Heart right ventricle (tissue), 16 donors: Measurements from ENCODE around the gene OR13A1. TPM values are rescaled to one million over a fixed set of nuclear protein-coding genes. Genes with fewer than 3 reads are reported as not detected.
"Not testable (repeated sequence)": the region's sequence is repeated elsewhere in the genome, so short reads cannot be mapped to it uniquely, and the experiment has no call there.

Experiments used
- ATAC-seq, 8 donors: fragments of 200-7000 bp; cut with Tn5 transposase; one replicate each; pipeline ENCODE4 v1.9.1; 2020; ENCODE audit warnings: mild to moderate bottlenecking in 8 of 8, moderate library complexity in 8 of 8, moderate number of reproducible peaks in 1 of 8
- DNase-seq, 2 donors: peaks; one replicate each; pipeline ENCODE4 v3.0.0-alpha.2; 2020
- H3K27ac ChIP-seq, 10 donors: fragments of 200-600 bp; sonication (generic) in 2 of 10; one replicate each; pipeline versions ENCODE4 v1.5.0 to v1.8.0; 2020 to 2022; ENCODE audit warnings: mild to moderate bottlenecking in 3 of 10
- H3K27me3 ChIP-seq, 7 donors: fragments of 200-600 bp; one replicate each; pipeline ENCODE4 v1.8.0; 2021 to 2022; ENCODE audit warnings: mild to moderate bottlenecking in 2 of 7
- H3K36me3 ChIP-seq, 9 donors: fragments of 200-600 bp; sonication (generic) in 1 of 9; one replicate each; pipeline versions ENCODE4 v1.5.0 to v1.8.0; 2020 to 2022; ENCODE audit warnings: mild to moderate bottlenecking in 2 of 9
- H3K4me1 ChIP-seq, 9 donors: fragments of 200-600 bp; sonication (generic) in 1 of 9; one replicate each; pipeline versions ENCODE4 v1.5.0 to v1.8.0; 2020 to 2022; ENCODE audit warnings: mild to moderate bottlenecking in 4 of 9
- H3K4me3 ChIP-seq, 10 donors: fragments of 200-600 bp; sonication (generic) in 2 of 10; one replicate each; pipeline versions ENCODE4 v1.5.0 to v1.8.0; 2020 to 2022; ENCODE audit warnings: mild to moderate bottlenecking in 7 of 10, moderate library complexity in 2 of 10
- H3K9me3 ChIP-seq, 11 donors: fragments of 200-600 bp in 10 of 11; sonication (generic) in 2 of 11; one replicate each; pipeline versions ENCODE4 v1.5.0 to v1.8.0; 2013 to 2022; ENCODE audit warnings: mild to moderate bottlenecking in 2 of 11, control low read depth in 1 of 11, moderate library complexity in 1 of 11
- CTCF ChIP-seq, 9 donors: fragments of 200-600 bp; sonication (generic) in 2 of 9; IDR thresholded peaks; one replicate each; pipeline versions ENCODE4 v1.5.0 to v1.8.0; 2021 to 2022; ENCODE audit warnings: antibody characterized with exemption in 9 of 9, mild to moderate bottlenecking in 5 of 9, moderate library complexity in 1 of 9
- WGBS, 2 donors: extraction: QIAGEN DNeasy Blood & Tissue Kit; methylation state at CpG; one replicate each; pipeline ENCODE4 v1.1.7; 2013; ENCODE audit warnings: inconsistent platforms in 1 of 2; 5-methylcytosine and 5-hydroxymethylcytosine counted together
- intact Hi-C, 10 donors: fragments of 100-400 bp; cut with DNase I; formaldehyde crosslinking; loops; one replicate each; pipeline versions ENCODE4 v1.11.1 to v1.14.2; 2022
- long read RNA-seq, 3 donors: library from polyadenylated mRNA; unstranded; transcript quantifications; one replicate each; pipeline ENCODE4 v2.0.0, GENCODE V29; 2020 to 2021
- polyA plus RNA-seq, 2 donors: library from polyadenylated mRNA; stranded (reverse); fragments of 200-250 nt; gene quantifications; one replicate each; pipeline ENCODE4 v1.2.3, GENCODE V29; 2013
- total RNA-seq, 10 donors: library from RNA; stranded (reverse); fragmentation: NEBNext Ultra II Directional in 3 of 10; extraction: Animal tissue kit (Norgen Biotek cat#: 25700) in 3 of 10; gene quantifications; one replicate each; pipeline versions ENCODE4 v1.2.1 to v1.2.4, GENCODE V29; 2021 to 2023
- donor health status: Arrhythmogenic right ventricular cardiomyopathy.
- donor health status: ischemic (EF 13 %, LVEDD 7.1; RV severe dilation, severe dysfunction).
- donor health status: healthy with polysubstance abuse.
- donor health status: DM: no; HTN: yes; CAD: no.
- donor health status: DM: no; HTN: no; CAD: no.
- donor health status: ischemic (EF 25% LVEDD 6.9; RV normal size, moderate dysfunction).
- donor health status: ischemic (EF 25% LVEDD 5.7; RV mildly dilated, moderate dysfunction).
- donor health status: healthy.
- donor health status: DM: yes; HTN: yes; CAD: no.
- donor health status: Ischemic cardiomyopathy.
- donor health status: ischemic (EF 35%, LVEDD 5.7; RV mildly dilated, moderate dysfunction).
- donor health status: nonischemic (EF 11% LVEDD 7.7; RV severe dilation, severe dysfunction).
- donor health status: DM: yes; HTN: yes; CAD: no.
- donor health status: PGD.
- donor health status: ischemic (EF 29% LVEDD 5.4; RV normal size, mild dysfunction).
- donor health status: nonischemic (EF 23%, LVEDD 6.1; RV moderate dilation, normal function).

OR13A1 gene
- under 1 TPM in 1 of 10 donors, not detected in 9; 0.12 TPM for total RNA-seq
- under 1 TPM in 1 of 2 donors, not detected in 1; 0.04 TPM for polyA plus RNA-seq
- long read RNA-seq, donor 1, result 0 reads
- long read RNA-seq, donor 2, result 0 reads
- long read RNA-seq, donor 3, result 0 reads

GRCh38 chr10:45315508-45315907, at the start of gene OR13A1:
Gene OR13A1 (minus strand): TSS chr10:45315608. CDS start chr10:45304422, 11,186 bp downstream.
- Histone ChIP-seq H3K4me1 (no peaks in the 10 kb centered on the region), H3K27ac (no peak within 1 kb of the TSS), H3K9me3 (peaks cover 0 to 70% (median 13%) of the 10 kb centered on the region in 11 donors), H3K36me3 (no peaks in the 10 kb centered on the region), H3K4me3 (no peak within 1 kb of the TSS), H3K27me3 (no peaks in the 10 kb centered on the region)
- WGBS, 2 donors, result 82 to 85% methylated on average over 2 of the region's 2 CpGs
- TF ChIP-seq CTCF (IDR thresholded peaks at IDR 0.05), result no peak
- intact Hi-C loops, result no loop called here
- DNase-seq (no peak), ATAC-seq (no peak)

- WGBS, 2 donors, result 49 to 61% methylated on average over 18 of the region's 18 CpGs
- H3K36me3 ChIP-seq, intact Hi-C loops, DNase-seq, H3K4me1 ChIP-seq, H3K27ac ChIP-seq, H3K9me3 ChIP-seq, H3K4me3 ChIP-seq, ATAC-seq: not testable (repeated sequence)
- peaks cover 0 to 26% (median 5%) of the 10 kb centered on the region in 7 donors for H3K27me3 ChIP-seq
Observed at GRCh38 chr10:45361983-45362799, 46.8 kb upstream of the OR13A1 start.

- DNase-seq, H3K4me1 ChIP-seq, H3K36me3 ChIP-seq, intact Hi-C loops, H3K4me3 ChIP-seq, H3K9me3 ChIP-seq, ATAC-seq, H3K27ac ChIP-seq: not testable (repeated sequence)
- WGBS, 2 donors, result 65 to 71% methylated on average over 7 of the region's 7 CpGs
- H3K27me3 ChIP-seq, result peaks cover 0 to 26% (median 5%) of the 10 kb centered on the region in 7 donors
Observed at GRCh38 chr10:45358961-45359360, 43.6 kb upstream of the OR13A1 start.

DNA sequence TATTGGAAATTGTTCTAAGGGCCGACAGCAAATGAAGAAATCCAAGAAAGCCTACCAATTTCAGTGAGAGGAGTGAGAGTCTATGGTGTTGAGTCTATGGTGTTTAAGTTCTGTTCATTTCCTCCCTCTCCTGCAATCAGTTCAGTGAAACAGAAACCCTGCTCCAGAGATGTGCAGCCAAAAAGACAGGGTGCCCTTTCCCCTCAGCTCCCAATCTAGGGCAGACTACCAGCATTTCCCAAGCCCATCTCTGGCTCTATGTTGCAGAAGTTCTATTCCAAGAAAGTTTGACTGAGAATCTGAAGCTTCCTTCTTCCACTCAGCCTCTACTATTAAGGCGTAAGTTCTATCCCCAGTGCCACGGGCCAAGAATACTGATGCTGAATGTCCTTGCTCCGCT, 40.1 kb upstream of the OR13A1 start:
- H3K27me3 ChIP-seq, result peaks cover 0 to 15% (median 0%) of the 10 kb centered on the region in 7 donors
- 89 to 90% methylated on average over 4 of the region's 4 CpGs for WGBS, 2 donors
- TF ChIP-seq CTCF (IDR thresholded peaks at IDR 0.05), result no peak
- no peak overlapping the region for H3K27ac ChIP-seq
- H3K36me3 ChIP-seq, result no peaks in the 10 kb centered on the region
- no peak for ATAC-seq
- H3K4me3 ChIP-seq, result no peak overlapping the region
- peaks cover 0 to 8% (median 0%) of the 10 kb centered on the region in 9 donors for H3K4me1 ChIP-seq
- intact Hi-C loops, result no loop called here
- no peak for DNase-seq
- no peaks in the 10 kb centered on the region for H3K9me3 ChIP-seq

GRCh38 chr10:45354261-45354660, 38.9 kb upstream of the OR13A1 start:
- Histone ChIP-seq H3K9me3 (peaks cover 0 to under 1% (median 0%) of the 10 kb centered on the region in 11 donors), H3K27ac (peak overlapping the region in 1 of 10 donors; percentile 3), H3K4me1 (peaks cover 0 to 8% (median 0%) of the 10 kb centered on the region in 9 donors), H3K4me3 (no peak overlapping the region), H3K36me3 (no peaks in the 10 kb centered on the region), H3K27me3 (peaks cover 0 to 12% (median 0%) of the 10 kb centered on the region in 7 donors)
- DNase-seq (peak in 1 of 2 donors; percentile 47), ATAC-seq (peak in 7 of 8 donors; percentile 35 to 86 (median 63))
- intact Hi-C loops, result no loop called here
- WGBS, 2 donors, result 80 to 82% methylated on average over 3 of the region's 3 CpGs
- no peak for TF ChIP-seq CTCF (IDR thresholded peaks at IDR 0.05)
